HG02678 (cell line): ENCODE data around the gene MRGPRF.

Experiments
- ATAC-seq: cut with Tn5 transposase; IDR thresholded peaks from one replicate; pipeline ENCODE4 v1.9.1; 2021; ENCODE audit warnings: mild to moderate bottlenecking, moderate library complexity; ENCODE audit not compliant: unreplicated experiment

MRGPRF gene

GRCh38 chr11:69030301-69030700, 17.3 kb upstream of the MRGPRF start:
- no peak for ATAC-seq

GRCh38 chr11:69027704-69028372, 14.8 kb upstream of the MRGPRF start:
- ATAC-seq = no peak

- no peak for ATAC-seq
These were observed 11.5 kb upstream of the MRGPRF start for GRCh38 chr11:69024509-69024908.

- ATAC-seq = no peak
These were observed 9.2 kb upstream of the MRGPRF start for GRCh38 chr11:69022260-69022659.

GRCh38 chr11:69018924-69019323, 5.9 kb upstream of the MRGPRF start:
- ATAC-seq = no peak

DNA sequence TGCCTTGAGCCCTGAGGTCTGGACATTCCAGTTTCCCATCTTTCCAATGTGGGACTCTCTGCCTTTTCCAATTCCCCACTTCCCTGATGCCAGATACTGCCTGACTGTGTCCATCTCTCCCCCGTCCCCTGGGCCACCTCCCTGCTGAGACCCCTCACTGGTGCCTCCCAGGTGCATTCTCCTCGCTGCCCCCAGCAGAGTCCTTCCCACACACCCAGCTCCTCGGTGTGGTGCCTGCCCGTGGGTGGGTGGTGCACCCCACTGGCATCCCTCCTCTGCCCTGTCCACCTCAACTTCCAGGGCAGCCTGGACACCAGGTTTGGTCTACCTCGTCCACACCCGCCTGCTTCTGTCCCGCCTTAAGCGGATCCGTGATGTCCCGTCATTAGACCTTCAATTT, 4.9 kb upstream of the MRGPRF start:
- no peak for ATAC-seq

DNA sequence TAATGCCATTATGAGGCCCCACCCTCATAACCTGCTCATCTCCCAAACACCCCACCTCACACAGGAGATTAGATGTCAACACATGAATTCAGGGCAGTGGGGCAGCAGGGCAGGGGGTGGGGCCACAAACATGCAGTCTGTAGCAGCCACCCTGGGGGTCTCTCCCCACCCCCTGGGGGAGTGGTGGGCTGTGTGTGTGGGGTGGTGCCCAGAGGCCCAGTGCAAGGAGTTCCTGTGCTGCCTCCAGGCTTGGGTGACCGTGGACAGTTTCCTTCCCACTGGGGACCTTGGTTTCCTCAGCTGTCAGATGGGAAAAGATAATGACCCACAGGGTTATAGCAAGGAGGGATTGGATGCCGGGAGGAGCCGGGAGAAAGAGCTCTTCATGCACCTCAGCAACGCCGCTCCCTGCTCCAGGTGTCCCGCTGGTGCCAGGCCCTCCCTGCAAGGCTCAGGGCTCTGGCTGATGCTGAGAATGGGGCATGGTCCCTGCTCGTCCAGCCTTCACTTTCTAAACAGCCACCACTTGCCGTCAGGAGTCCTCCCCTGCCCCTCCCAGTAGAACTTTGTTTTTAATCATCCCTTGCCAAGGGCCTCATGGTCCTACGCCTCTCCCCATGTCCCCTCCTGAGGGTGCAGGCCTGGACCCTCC, 2.0 kb upstream of the MRGPRF start:
- no peak for ATAC-seq

DNA sequence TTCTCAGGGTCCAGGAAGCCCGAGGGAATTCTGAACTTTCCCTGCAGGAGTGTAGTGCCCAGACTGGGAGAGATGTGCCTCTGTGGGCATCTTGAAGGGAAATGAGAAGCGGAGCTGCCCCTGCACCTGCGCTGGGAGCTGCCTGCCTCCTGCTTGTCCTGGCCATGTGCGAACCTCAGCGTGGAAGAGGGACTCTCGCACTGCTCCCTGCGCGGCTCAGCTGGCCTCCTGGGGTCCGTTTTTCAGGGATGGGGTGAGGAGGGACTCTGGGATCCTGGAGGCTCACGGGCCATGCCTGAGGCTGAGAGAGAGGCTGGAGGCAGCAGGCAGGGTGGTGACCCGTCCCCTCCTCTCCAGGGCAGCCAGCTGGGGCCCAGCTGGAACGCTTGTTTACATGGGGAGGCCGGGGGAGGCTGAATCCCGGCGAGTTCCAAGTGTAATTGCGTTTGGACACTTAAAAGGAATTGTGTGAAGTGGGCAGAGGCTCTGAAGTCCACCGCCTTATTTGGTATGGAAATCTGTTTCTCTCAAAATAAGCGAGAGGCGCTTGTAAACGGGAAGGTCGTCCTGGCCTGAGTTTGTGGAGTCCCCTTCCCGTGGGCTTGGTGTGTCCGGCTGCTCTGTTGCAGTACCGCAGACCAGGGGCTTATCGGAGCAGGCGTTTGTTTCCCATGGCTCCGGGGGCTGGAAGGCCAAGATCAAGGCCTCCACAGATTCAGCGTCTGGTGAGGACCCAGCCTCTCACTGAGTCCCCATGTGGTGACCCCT, 1.2 kb upstream of the MRGPRF start:
- no peak for ATAC-seq

- no peak for ATAC-seq
These were observed 696 bp downstream of the MRGPRF start for GRCh38 chr11:69012092-69013008.

- no peak for ATAC-seq
These were observed 1.4 kb downstream of the MRGPRF start for GRCh38 chr11:69011624-69012091.

DNA sequence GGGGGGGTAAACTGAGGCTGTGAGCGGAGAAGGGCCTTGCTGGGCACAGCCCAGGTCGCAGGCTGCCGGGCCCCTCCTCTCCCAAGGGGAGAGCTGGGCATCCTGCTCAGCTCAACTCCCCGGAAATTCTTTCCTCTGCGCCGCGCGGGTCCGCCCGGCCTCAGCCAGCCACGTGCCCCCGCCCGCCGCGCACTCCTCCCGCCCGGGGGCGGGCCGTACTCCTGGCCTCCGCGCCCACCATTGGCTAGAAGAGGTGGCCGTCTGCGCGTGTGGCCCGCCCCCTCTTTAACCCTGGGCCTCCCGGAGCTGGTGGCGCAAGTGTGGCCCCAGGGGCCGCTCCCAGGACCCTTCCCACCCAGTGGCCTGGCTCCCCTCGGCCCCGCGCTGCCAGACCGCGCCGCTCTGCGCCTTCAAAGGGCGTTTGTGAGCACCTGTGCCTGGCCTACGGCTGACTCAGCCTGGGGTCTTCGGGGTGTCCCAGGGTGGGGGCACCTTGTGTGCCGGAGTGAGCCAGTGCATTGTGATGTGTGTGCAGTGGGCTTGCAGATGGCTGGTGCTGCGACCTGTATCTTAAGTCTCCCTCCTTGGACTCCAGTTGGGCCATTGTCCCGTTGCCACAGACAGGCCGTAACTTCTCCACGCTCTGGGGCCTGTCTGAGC, 2.0 kb downstream of the MRGPRF start:
- ATAC-seq = no peak

- no peak for ATAC-seq
These were observed 2.6 kb downstream of the MRGPRF start for GRCh38 chr11:69010361-69010891.

- no peak for ATAC-seq
These were observed 3.4 kb downstream of the MRGPRF start for GRCh38 chr11:69009441-69010211.

GRCh38 chr11:69008737-69009440, 4.2 kb downstream of the MRGPRF start:
- no peak for ATAC-seq

- no peak for ATAC-seq
These were observed 5.1 kb downstream of the MRGPRF start for GRCh38 chr11:69007975-69008381.

DNA sequence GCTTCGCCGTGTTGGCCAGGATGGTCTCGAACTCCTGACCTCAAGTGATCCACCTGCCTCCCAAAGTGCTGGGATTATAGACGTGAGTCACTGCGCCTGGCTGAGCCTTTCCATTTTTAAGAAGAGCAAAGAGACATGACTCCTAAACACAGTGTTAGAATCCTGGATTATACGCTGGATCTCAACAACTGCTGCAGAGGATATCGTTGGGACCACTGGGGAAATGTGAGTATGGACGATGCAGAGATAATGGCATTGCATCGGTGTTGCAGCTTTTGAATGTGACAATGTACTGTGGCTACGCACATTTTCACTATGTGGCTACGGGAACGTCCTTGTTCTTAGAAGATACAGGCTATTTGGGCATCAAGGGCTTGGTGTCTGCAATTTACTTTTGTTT, 6.2 kb downstream of the MRGPRF start:
- no peak for ATAC-seq

DNA sequence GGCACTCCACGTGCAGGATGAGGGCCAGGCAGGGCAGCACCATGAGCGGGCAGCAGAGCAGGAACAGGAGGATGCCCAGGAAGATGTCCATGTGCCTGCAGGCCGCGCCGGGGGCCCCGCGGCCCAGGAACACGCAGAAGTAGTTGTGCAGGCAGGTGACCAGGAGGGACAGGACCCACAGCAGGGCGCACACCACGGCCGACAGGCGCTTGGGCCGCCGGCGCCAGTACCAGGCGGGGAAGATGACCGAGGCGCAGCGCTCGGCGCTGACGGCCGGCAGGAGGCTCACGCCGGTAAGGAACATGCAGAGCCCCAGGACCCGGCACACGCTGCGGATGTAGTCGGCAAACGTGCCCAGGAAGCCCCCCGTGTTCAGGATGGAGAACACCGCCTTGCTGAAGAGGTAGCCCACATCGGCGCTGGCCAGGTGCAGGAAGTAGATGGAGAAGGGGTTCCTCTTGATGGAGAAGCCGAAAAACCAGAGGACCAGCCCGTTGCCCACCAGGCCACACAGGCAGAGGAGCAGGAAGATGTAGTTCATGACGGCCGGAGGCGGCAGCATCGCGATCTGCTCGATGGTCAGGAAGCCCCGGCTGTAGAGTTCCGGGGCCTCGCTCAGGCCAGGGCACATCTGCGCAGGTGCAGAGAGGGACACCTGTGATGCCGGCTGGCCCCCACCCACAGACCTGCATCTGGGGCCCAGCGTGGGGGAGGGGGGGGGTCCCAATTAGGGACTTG, 7.2 kb downstream of the MRGPRF start:
- ATAC-seq = no peak

DNA sequence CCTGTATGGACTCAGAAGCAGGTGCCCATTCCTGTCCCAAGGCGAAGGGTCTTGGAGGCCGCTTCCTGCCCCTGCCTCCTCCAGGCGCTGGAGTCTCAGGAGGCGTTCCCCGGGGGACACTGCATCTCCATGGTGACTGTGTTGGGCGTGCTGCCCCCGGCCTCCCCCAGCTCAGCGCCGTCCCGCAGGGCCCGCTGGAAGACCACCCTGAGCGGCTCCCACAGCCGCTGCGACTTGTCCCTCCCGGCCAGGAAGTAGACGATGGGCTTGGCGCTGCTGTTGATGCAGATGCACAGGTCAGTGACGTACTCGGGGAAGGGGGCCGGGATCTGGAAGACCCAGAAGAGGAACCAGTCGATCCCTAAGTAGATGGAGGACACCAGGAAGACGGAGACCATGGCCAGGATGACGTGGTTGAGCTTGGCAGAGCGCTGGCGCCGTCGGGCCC, 7.8 kb downstream of the MRGPRF start:
- no peak for ATAC-seq
